Smooth muscle cell (in vitro differentiated cells): ENCODE results near the gene ATF7IP2. TPM values are rescaled to one million over a fixed set of nuclear protein-coding genes. Genes with fewer than 3 reads are reported as not detected.

ENCODE experiments used
- DNase-seq: peaks from one replicate; lab custom pipeline; 2025; ENCODE audit not compliant: unreplicated experiment; lab: John Stamatoyannopoulos, UW
- H2AFZ ChIP-seq: fragments of 200-600 bp; sonication (generic); 2 replicates; pipeline ENCODE4 v1.6.0; 2016; ENCODE audit warnings: antibody characterized with exemption, low read depth, mild to moderate bottlenecking
- H3F3A ChIP-seq: fragments of 200-600 bp; sonication (generic); 2 replicates; pipeline ENCODE4 v1.6.0; 2017; ENCODE audit warnings: antibody characterized with exemption, low read depth
- H3K27ac ChIP-seq: fragments of 200-600 bp; sonication (generic); 2 replicates; pipeline ENCODE4 v1.5.1; 2016; ENCODE audit warnings: low read depth, mild to moderate bottlenecking
- H3K27me3 ChIP-seq: fragments of 200-600 bp; sonication (generic); 2 replicates; pipeline ENCODE4 v1.6.1; 2016; ENCODE audit warnings: low read depth, mild to moderate bottlenecking
- H3K36me3 ChIP-seq: fragments of 200-600 bp; sonication (generic); 2 replicates; pipeline ENCODE4 v1.5.1; 2016; ENCODE audit warnings: low read depth
- H3K4me1 ChIP-seq: fragments of 200-600 bp; sonication (generic); 2 replicates; pipeline ENCODE4 v1.5.1; 2016; ENCODE audit warnings: low read depth
- H3K4me2 ChIP-seq: fragments of 200-600 bp; sonication (generic); 2 replicates; pipeline ENCODE4 v1.6.0; 2016; ENCODE audit warnings: mild to moderate bottlenecking
- H3K4me3 ChIP-seq: fragments of 200-600 bp; sonication (generic); 2 replicates; pipeline ENCODE4 v1.5.1; 2016; ENCODE audit warnings: mild to moderate bottlenecking
- H3K79me2 ChIP-seq: fragments of 200-600 bp; sonication (generic); 2 replicates; pipeline ENCODE4 v1.6.0; 2016; ENCODE audit warnings: low read depth, mild to moderate bottlenecking
- H3K9ac ChIP-seq: fragments of 200-600 bp; sonication (generic); 2 replicates; pipeline ENCODE4 v1.6.0; 2016; ENCODE audit warnings: low read depth
- H3K9me3 ChIP-seq: fragments of 200-600 bp; sonication (generic); replicated peaks from 2 replicates; pipeline ENCODE4 v1.5.1; 2016; ENCODE audit warnings: low read depth
- H4K20me1 ChIP-seq: fragments of 200-600 bp; sonication (generic); 2 replicates; pipeline ENCODE4 v1.6.0; 2016; ENCODE audit warnings: low read depth
- CTCF ChIP-seq: fragments of 200-600 bp; sonication (generic); IDR thresholded peaks from 2 replicates; pipeline ENCODE4 v1.5.1; 2017; ENCODE audit warnings: borderline replicate concordance, mild to moderate bottlenecking, antibody characterized with exemption; ENCODE audit not compliant: insufficient read depth, poor library complexity, severe bottlenecking
- WGBS: methylation state at CpG from one replicate; pipeline ENCODE4 v1.1.7; 2016; ENCODE audit warnings: low lambda C conversion rate; 5-methylcytosine and 5-hydroxymethylcytosine counted together
- polyA plus RNA-seq: library from polyadenylated mRNA; unstranded; fragments of >200 nt; fragmentation: Nextera tagmentation; extraction: Ambion mirVana; gene quantifications from 2 replicates; pipeline ENCODE4 v1.2.1, GENCODE V29; 2016
- total RNA-seq: library from RNA; depleted of rRNA; stranded (reverse); fragments of >200 nt; gene quantifications from 2 replicates; pipeline ENCODE4 v1.2.3, GENCODE V29; 2014

Gene ATF7IP2
- total and polyA plus RNA-seq, 2 experiments from 2014 or later, result 4.3 to 4.7 TPM

GRCh38 chr16:10517868-10518267 lies 132.0 kb downstream of the ATF7IP2 start:
- H3K9me3 ChIP-seq, result no peaks in the 10 kb centered on the region
- H3K4me3 ChIP-seq, result no peak overlapping the region
- no peaks in the 10 kb centered on the region for H3K4me1 ChIP-seq
- TF ChIP-seq CTCF, result no peak
- peaks cover 23% of the 10 kb centered on the region for H3K27me3 ChIP-seq
- H3K4me2 ChIP-seq, result no peak overlapping the region
- no peaks in the 10 kb centered on the region for H3K36me3 ChIP-seq
- H3K27ac ChIP-seq, result no peak overlapping the region
- no peaks in the 10 kb centered on the region for H3K79me2 ChIP-seq
- H2AFZ ChIP-seq, result no peak overlapping the region
- no peaks in the 10 kb centered on the region for H3F3A ChIP-seq
- no peaks in the 10 kb centered on the region for H4K20me1 ChIP-seq
- no peak for DNase-seq
- H3K9ac ChIP-seq, result no peak overlapping the region
- 83% methylated on average over 5 of the region's 5 CpGs for WGBS

GRCh38 chr16:10518479-10519041 lies 132.7 kb downstream of the ATF7IP2 start:
- WGBS, result 91% methylated on average over 7 of the region's 7 CpGs
- no peaks in the 10 kb centered on the region for H3F3A ChIP-seq
- peaks cover 30% of the 10 kb centered on the region for H3K27me3 ChIP-seq
- no peak overlapping the region for H3K27ac ChIP-seq
- H3K79me2 ChIP-seq, result no peaks in the 10 kb centered on the region
- no peak for TF ChIP-seq CTCF
- no peaks in the 10 kb centered on the region for H4K20me1 ChIP-seq
- H3K9me3 ChIP-seq, result no peaks in the 10 kb centered on the region
- H2AFZ ChIP-seq, result no peak overlapping the region
- no peak overlapping the region for H3K4me2 ChIP-seq
- no peak overlapping the region for H3K9ac ChIP-seq
- no peak overlapping the region for H3K4me3 ChIP-seq
- H3K36me3 ChIP-seq, result no peaks in the 10 kb centered on the region
- H3K4me1 ChIP-seq, result no peaks in the 10 kb centered on the region
- DNase-seq, result no peak

GRCh38 chr16:10519297-10519696 lies 133.4 kb downstream of the ATF7IP2 start:
- Histone ChIP-seq H3K79me2 (no peaks in the 10 kb centered on the region), H3K9ac (no peak overlapping the region), H3F3A (peaks cover 2% of the 10 kb centered on the region), H4K20me1 (no peaks in the 10 kb centered on the region), H3K4me2 (no peak overlapping the region), H3K9me3 (no peaks in the 10 kb centered on the region), H3K4me3 (no peak overlapping the region), H3K4me1 (no peaks in the 10 kb centered on the region), H3K27me3 (peaks cover 31% of the 10 kb centered on the region), H3K36me3 (no peaks in the 10 kb centered on the region), H2AFZ (no peak overlapping the region), H3K27ac (no peak overlapping the region)
- TF ChIP-seq CTCF, result no peak
- WGBS, result no CpG with 5 or more reads among the region's 1 CpG
- DNase-seq, result no peak
